Measurements from ENCODE around the gene LRRC59.
"Not testable (repeated sequence)": the region's sequence is repeated elsewhere in the genome, so short reads cannot be mapped to it uniquely, and the experiment has no call there.

The LRRC59 gene

DNA sequence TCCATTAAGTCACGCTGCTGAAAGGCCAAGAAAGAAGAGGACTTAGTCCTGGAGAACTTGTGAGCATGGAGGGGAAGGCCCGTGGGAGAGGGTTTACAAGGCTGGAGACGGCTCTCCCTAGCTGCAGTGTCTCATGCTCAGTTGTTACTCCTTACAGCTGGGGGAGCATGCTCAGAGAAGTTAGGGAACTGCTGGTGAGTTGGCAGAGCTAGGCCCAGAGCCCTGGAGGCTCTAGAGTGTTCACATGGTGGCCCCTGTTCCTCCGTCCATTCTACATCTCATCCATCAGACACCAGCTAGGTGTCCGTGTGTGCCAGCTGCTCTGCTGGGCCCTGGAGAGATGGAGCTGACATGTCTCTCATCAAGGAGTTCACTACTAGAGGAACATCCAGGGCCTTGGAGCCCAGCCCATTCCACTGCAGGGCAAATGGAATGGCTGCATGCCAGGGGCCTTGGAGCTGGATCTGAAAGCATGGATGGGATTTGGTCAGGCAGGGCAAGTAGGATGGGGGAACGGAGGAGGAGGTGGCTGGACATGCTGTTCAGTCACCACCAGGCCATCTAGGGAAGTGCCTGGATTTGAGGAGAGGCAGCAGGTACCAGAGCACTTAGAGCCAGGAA is 45.1 kb downstream of the LRRC59 start:
- peak overlapping the region; percentile 47 for H3K27ac Mint-ChIP-seq
- H3K9me3 Mint-ChIP-seq, result no peaks in the 10 kb centered on the region
- peaks cover 3% of the 10 kb centered on the region for H3K36me3 Mint-ChIP-seq
- peaks cover 33% of the 10 kb centered on the region for H3K4me1 Mint-ChIP-seq
- H3K4me3 Mint-ChIP-seq, result no peak overlapping the region
- H3K27me3 Mint-ChIP-seq, result no peaks in the 10 kb centered on the region

DNA sequence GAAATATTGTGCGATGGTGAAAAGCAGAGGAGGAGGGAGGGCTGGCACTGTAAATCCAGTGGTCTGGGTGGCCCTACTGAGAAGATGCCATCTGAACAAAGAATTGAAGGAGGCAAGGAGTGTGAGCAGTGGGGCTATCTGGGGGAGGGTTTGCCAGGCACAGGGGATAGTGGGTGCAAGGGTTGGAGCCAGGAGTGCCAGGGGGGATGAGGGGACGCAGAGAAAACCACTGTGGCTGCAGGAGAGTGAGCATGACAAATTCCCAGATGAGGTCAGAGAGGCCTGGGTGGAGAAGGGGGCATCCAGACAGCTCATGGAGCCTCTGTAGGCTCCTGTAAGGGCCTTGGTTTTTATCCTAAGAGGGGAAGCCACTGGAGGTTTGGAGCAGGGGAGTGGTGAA is 46.6 kb downstream of the LRRC59 start:
- Mint-ChIP-seq H3K4me3 (no peak overlapping the region), H3K9me3 (no peaks in the 10 kb centered on the region), H3K4me1 (peaks cover 39% of the 10 kb centered on the region), H3K36me3 (peaks cover 3% of the 10 kb centered on the region), H3K27ac (peak overlapping the region; percentile 7), H3K27me3 (no peaks in the 10 kb centered on the region)

DNA sequence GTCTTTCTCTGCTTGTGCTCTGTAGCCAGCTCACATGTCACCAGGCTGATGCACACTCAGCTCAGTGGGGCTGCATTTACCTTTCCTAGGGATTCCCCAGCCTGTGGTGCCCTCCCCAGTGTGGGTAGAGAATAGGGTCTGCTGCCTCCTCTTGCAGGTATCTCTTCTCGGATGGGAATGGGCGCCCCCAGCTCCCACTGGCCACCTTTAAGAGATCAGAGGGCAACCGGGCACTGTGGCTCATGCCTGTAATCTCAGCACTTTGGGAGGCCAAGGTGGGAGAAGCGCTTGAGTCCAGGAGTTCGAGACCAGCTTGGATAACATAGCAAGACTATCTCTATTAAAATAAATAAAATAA is 48.1 kb downstream of the LRRC59 start:
- Mint-ChIP-seq H3K9me3 (no peaks in the 10 kb centered on the region), H3K36me3 (peaks cover 3% of the 10 kb centered on the region), H3K27me3 (no peaks in the 10 kb centered on the region), H3K4me1 (peaks cover 50% of the 10 kb centered on the region), H3K27ac (peak overlapping the region; percentile 41), H3K4me3 (peak overlapping the region; percentile 66)

DNA sequence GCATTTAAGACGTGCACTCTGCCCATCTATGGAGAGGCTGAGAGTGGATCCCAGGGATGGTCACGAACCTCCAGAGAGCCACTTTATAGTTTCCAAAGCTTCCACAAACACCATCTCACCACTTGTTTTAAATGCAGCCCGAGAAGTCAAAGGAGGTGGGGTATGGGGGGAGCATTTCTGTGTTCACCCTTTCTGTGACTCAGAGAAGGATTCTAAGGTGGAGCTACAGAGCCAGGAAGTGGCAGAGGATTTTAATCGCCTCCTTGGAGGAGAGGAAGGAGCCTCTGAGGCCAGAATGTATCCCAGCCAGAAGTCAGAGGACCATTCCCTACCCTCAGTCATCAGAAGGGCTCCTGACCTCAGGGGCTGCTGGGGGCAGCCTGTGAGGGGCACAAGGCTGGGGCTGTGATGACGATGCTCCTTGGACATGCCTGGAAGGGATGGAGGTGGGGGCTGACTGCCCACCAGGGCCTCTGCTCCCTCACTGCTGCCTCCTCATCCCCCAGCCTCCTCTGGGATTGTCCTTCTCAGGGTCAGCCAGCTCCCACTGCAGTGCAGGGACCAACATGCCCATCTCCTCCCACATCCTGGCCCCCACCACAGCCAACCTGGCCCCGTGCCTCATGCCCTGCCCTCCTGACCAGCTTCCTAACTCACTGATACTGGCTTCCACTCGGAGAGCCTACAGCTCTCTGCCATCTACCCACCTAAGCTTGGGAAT is 48.6 kb downstream of the LRRC59 start:
- peak overlapping the region; percentile 66 for H3K4me3 Mint-ChIP-seq
- peak overlapping the region; percentile 90 for H3K27ac Mint-ChIP-seq

DNA sequence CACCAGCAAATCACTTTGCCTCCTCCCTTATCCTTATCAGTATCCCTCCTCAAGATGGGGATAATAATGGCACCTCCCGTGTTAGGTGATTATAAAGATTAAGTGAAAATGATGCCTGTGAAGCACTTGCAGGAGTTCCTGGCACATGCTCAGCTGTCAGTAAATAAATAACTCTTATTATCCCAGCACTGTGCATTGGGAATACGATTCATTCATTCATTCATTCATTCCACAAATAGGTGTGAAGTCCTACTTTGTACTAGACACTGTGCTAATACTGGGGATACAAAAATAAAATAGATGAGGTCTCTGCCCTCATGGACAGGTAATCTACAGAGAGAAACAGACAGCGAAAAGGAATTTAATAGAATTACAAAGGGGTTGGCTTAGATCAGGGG is 49.4 kb downstream of the LRRC59 start:
- H3K4me3 Mint-ChIP-seq, result peak overlapping the region; percentile 89
- H3K36me3 Mint-ChIP-seq, result peaks cover 3% of the 10 kb centered on the region
- peak overlapping the region; percentile 90 for H3K27ac Mint-ChIP-seq
- H3K4me1 Mint-ChIP-seq, result peaks cover 50% of the 10 kb centered on the region
- H3K27me3 Mint-ChIP-seq, result no peaks in the 10 kb centered on the region
- no peaks in the 10 kb centered on the region for H3K9me3 Mint-ChIP-seq

More for the DNA sequence above, 48.6 kb downstream of the LRRC59 start:
- H3K9me3 Mint-ChIP-seq, result no peaks in the 10 kb centered on the region
- H3K4me1 Mint-ChIP-seq, result peaks cover 50% of the 10 kb centered on the region
- H3K36me3 Mint-ChIP-seq, result peaks cover 3% of the 10 kb centered on the region
- H3K27me3 Mint-ChIP-seq, result no peaks in the 10 kb centered on the region

DNA sequence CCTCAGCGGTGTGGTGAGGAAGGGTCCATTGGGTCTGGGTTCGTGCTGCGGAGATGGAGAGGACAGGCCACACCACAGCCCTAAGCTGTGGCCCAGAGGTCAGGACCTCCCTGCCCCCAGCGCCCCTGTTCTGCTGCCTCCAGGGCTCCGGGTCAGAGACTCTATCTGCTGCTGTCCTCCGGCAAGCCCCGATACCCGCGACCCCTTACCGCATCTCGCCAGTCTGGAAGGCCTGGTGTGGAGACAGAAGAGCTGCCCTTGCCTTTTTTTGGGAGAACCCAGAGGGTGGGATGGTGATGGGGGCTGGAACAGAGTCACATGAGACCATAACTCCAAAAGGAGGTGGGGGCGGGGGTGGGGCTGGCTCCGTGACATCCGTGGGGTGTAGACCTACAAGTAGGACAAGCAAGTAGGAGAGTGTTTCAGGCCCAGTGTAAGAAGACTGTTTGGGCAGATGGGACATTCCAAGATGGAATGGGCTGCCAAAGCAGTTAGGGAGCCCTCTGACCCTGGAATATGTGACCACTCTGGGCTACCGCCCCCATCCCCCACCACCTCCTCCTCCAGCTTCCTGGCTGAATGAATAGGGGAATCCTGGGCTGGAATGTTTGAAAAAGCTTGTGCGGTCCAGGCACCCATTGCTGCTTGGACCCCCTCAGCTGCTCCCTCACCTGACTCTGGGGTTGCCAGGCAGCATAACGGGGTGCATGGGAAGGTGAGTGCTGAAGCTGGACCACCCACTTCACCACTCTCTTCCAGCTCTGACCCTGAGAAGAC is 50.0 kb downstream of the LRRC59 start:
- Mint-ChIP-seq H3K4me1 (peaks cover 50% of the 10 kb centered on the region), H3K27ac (peak overlapping the region; percentile 90), H3K9me3 (no peaks in the 10 kb centered on the region), H3K36me3 (peaks cover 3% of the 10 kb centered on the region), H3K4me3 (peak overlapping the region; percentile 89), H3K27me3 (no peaks in the 10 kb centered on the region)

DNA sequence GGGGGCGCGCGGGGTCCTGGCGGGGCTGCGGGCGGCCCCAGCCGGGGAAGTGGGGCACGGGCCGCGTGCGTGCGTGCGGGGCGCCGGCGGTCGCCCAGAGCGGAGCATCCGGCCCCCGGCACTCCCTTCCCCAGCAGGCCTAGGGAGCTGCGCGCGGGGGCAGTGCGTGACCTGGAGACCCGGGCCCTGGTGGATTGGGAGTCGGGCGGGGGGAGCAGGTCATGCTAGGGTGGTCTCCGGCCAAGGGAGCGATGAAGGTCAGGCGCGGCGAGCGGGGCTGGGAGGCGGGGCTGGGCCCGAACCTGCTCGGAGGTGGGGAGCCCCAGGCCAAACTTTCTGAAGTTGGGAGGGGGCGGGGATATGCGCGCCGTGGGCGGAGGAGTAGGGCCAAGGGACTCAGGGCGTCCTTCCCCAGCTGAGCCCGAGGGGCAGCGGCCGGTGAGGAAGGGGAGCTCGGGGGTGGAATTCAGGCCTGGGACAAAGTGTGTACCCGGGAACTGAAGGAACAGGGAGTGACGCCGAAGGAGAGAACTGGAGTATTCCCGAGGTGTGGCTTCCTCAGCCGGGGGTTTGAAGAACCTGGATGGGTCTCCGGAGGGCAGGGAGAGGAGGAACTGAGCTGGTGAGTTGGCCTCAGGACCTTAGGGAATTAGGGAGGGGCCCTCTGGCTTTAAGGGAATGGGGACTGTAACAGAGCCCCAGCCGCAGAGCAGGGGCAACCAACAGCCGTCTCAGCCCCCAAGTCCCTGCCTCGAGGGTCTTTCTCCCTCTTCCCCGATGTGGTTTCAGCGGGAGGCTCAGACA is 50.8 kb downstream of the LRRC59 start:
- no peaks in the 10 kb centered on the region for H3K36me3 Mint-ChIP-seq
- H3K4me3 Mint-ChIP-seq, result peak overlapping the region; percentile 89
- H3K4me1 Mint-ChIP-seq, result peaks cover 46% of the 10 kb centered on the region
- H3K27me3 Mint-ChIP-seq, result no peaks in the 10 kb centered on the region
- H3K27ac Mint-ChIP-seq, result peak overlapping the region; percentile 74
- no peaks in the 10 kb centered on the region for H3K9me3 Mint-ChIP-seq

DNA sequence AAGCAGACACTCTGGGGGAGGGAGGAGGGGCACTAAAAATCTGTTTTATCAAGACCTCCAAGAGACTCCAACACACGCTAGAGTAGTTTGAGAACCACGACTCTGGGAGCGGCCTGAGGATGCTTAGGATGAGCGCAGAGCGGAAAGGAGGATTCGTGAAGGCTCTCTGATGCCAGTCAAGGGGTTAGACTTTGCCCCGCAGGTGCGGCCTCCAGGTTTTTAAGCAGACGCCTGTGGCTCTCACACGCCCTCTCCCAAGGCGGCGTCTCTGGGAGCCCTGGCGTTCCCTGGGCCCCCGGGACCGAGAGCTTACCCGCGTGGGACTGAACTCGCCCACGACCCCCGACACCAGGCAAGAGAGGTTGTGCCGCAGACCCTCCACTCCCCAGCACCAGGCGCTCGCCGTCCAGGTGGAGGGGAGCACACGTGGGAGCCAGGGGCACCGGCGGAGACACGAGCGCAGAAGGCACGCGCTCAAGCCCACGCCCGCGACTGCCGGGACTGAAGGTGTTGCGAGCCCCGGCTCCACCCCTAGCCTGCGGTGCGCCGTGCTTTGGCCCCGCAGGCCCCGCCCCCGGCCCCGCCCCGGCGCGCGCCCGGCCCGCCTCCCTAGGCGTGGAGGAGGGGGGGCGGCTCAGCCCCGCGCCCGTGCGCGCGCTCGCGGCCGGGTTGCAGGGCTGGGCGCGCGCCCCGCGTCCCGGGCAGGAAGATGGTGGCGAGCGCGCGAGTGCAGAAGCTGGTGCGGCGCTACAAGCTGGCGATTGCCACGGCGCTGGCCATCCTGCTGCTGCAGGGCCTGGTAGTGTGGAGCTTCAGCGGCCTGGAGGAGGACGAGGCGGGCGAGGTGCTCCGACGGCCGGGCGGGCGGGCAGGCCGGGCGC is 51.7 kb downstream of the LRRC59 start, which contains the start of gene XYLT2:
Gene XYLT2, plus strand, starts transcription at position 695 of the 881 bp plus-strand sequence. Its CDS starts 15 bp downstream, at position 710.
- H3K4me1 Mint-ChIP-seq, result peaks cover 41% of the 10 kb centered on the region
- H3K9me3 Mint-ChIP-seq, result no peaks in the 10 kb centered on the region
- H3K27me3 Mint-ChIP-seq, result no peaks in the 10 kb centered on the region
- peak within 1 kb of the TSS; percentile 89 for H3K4me3 Mint-ChIP-seq
- H3K27ac Mint-ChIP-seq, result peak within 1 kb of the TSS; percentile 97
- H3K36me3 Mint-ChIP-seq, result no peaks in the 10 kb centered on the region

DNA sequence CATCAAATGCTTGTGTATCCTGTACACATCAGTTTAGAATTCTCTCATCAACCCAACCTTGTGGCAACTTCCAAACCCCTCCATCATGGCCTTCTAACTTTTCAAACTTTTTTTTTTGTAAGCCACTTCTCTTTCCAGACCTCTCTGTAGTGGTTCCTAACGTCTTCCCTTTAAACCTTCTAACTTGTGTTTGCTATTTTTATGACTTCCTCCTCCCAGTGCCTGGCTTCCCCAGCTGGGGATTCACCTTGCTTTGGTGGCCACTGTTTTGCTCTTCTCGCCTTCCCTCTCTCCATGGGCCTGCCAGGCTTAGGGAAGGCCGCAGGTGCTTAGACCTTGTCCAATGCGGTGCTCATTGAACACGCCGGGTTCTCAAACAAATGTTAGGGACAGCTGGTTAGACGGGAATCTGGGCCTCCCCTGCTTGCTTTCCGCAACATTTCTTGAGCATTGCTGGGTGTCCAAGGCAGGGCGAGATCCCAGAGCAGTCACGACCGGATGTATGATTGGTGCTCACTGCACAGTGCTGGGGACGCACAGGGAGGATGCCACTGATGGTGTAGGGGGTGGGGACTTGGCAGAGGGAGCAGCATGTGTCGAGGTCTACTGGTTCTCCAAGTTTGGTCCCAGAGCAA is 52.5 kb downstream of the LRRC59 start:
- Mint-ChIP-seq H3K4me3 (peak overlapping the region; percentile 75), H3K36me3 (no peaks in the 10 kb centered on the region), H3K27me3 (no peaks in the 10 kb centered on the region), H3K9me3 (no peaks in the 10 kb centered on the region), H3K4me1 (peaks cover 37% of the 10 kb centered on the region), H3K27ac (peak overlapping the region; percentile 76)

DNA sequence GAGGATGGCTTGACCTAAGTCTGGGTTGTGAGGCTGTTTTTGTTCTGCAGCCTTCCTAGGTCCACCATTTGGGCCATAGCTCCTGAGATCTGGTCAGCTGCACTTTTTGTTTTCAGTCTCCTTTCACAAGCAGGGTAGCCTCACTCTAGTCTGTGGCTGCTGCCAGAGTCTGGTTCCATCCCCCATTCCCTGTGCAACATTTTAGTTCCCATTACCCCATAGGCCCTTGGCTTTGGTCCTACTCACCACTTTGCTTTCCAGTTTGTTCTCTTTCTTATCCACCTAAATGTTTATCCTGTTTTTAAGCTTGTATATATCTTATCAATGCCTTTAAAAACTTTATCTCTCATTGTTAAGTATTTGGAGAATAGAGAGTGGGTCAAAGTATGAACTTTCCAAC is 57.9 kb downstream of the LRRC59 start:
- Mint-ChIP-seq H3K9me3 (no peaks in the 10 kb centered on the region), H3K4me3 (no peak overlapping the region), H3K4me1 (peaks cover 2% of the 10 kb centered on the region), H3K27me3 (no peaks in the 10 kb centered on the region), H3K27ac (no peak overlapping the region), H3K36me3 (peaks cover 5% of the 10 kb centered on the region)

DNA sequence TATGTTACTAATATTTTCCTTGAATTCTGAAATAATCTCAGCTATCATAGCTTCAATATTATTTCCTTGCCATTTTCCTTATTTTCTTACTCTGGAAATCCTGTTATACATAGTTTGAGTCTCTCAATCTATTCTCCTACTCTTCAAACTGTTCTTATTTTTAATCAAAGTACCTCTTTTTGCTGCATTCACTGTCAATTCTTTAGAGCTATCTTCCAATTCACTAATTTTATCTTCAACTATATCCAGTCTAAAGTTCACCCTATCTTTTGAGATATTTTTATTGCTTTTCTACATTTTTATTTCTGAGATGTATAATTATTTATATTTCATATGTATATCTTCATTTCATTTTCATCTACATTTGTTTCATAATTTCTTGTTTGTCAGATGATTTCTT is 58.7 kb downstream of the LRRC59 start:
- peaks cover 6% of the 10 kb centered on the region for H3K4me1 Mint-ChIP-seq

DNA sequence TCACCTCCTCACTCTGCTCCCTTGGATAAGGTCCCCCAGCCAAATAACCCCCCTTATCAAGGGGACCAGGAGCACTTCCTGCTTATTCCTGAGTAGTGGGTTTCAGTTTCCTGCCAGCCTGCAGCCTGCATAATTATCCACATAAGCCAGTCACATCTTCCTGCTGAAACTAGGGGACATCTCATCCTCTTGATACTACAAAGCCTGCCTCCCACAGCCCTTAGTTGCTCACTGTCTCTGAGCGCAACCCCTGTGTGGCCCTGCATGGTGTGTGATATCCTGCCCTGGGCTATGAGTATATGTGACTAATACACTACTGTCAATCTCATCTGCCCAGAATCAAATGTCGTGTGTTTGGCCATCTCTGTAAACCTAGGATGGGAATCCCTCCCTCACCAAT is 59.4 kb downstream of the LRRC59 start:
- peaks cover 10% of the 10 kb centered on the region for H3K4me1 Mint-ChIP-seq
- H3K9me3 Mint-ChIP-seq, result no peaks in the 10 kb centered on the region
- peaks cover 5% of the 10 kb centered on the region for H3K36me3 Mint-ChIP-seq
- no peak overlapping the region for H3K27ac Mint-ChIP-seq
- H3K4me3 Mint-ChIP-seq, result no peak overlapping the region
- H3K27me3 Mint-ChIP-seq, result no peaks in the 10 kb centered on the region

More for the DNA sequence above, 58.7 kb downstream of the LRRC59 start:
- H3K27ac Mint-ChIP-seq, result no peak overlapping the region
- H3K27me3 Mint-ChIP-seq, result no peaks in the 10 kb centered on the region
- no peak overlapping the region for H3K4me3 Mint-ChIP-seq
- H3K9me3 Mint-ChIP-seq, result no peaks in the 10 kb centered on the region
- H3K36me3 Mint-ChIP-seq, result peaks cover 5% of the 10 kb centered on the region

DNA sequence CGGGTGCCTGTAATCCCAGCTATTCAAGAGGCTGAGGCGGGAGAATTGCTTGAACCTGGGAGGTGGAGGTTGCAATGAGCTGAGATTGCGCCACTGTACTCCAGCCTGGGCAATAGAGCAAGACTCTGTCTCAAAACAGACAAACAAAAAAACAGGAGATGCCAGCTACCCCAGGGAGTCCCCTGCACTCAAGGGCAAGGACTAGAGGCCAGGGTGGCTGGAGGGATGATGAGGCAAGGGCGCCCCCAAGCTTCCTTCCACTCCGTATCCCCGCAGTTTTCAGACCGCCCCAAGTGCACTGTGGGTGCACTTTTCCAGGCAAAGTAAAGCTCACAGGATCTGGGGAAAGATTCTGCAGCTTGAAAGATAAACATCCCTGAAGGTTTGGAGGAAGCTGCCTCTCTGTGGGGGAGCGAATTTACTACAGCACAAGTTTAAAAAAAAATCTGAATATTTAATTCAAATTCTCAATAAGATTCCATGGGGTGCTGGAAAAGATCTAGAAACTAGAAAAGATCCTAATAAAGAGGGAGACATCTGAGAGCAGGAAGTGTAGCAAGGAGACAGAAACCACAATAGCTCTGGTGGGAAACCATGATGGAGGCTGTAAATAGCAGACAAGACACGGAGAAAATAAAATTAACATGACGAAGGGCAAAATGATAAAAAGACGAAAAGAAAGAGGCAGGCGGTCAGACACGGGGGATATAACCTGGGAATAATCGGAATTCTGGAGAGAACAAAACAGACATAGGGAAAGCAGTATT is 63.8 kb downstream of the LRRC59 start:
- not testable (repeated sequence) for H3K27ac Mint-ChIP-seq, H3K9me3 Mint-ChIP-seq, H3K27me3 Mint-ChIP-seq, H3K36me3 Mint-ChIP-seq, H3K4me1 Mint-ChIP-seq
- peak overlapping the region; percentile 70 for H3K4me3 Mint-ChIP-seq

DNA sequence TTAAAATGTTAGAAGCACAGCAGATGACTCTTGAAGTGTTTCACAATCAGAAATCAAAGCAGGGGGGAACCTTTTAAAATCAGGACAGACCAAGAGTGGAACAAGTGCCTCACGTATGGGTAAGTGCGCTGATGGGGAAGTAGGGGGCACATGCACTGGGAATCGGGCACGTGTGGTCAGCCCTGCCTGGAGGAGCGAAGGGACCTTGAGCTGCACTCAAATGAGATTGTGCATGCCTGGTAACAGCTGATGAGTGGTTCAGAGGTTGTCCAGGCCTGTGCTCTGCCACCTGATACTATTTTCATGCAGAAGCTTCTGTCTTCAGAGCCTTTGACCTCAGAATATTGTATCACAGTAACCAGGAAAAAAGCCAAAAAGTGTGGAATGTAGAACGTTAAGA is 65.1 kb downstream of the LRRC59 start:
- no peak overlapping the region for H3K4me3 Mint-ChIP-seq
- no peaks in the 10 kb centered on the region for H3K27me3 Mint-ChIP-seq
- no peak overlapping the region for H3K27ac Mint-ChIP-seq
- peaks cover 10% of the 10 kb centered on the region for H3K4me1 Mint-ChIP-seq
- H3K9me3 Mint-ChIP-seq, result no peaks in the 10 kb centered on the region
- H3K36me3 Mint-ChIP-seq, result no peaks in the 10 kb centered on the region
